Mammary epithelial cell (primary cell): ENCODE data around the gene OTOP2.

ENCODE experiments used
- CTCF ChIP-seq, 2 donors: IDR thresholded peaks in 1 of 2; conservative IDR thresholded peaks in 1 of 2; 2 replicates each; pipeline ENCODE4 v1.5.1; 2011 to 2012; ENCODE audit warnings: inconsistent platforms in 2 of 2, low read length in 2 of 2, mild to moderate bottlenecking in 2 of 2, control low read depth in 1 of 2, low read depth in 1 of 2; ENCODE audit not compliant: insufficient read depth in 1 of 2; ENCODE audit errors: extremely low read depth in 1 of 2
- EZH2 ChIP-seq: IDR thresholded peaks from 2 replicates; pipeline ENCODE4 v1.6.1; 2012; ENCODE audit warnings: low read length, inconsistent platforms, borderline replicate concordance

- TF ChIP-seq CTCF (conservative IDR thresholded peaks at IDR 0.05 in 1 of 2, IDR thresholded peaks at IDR 0.05 in 1 of 2; ENCODE audit: extremely low read depth in 1 of 2, insufficient read depth in 1 of 2, low read depth in 1 of 2, low read length in 2 of 2) (no peak), EZH2 (peak; percentile 34)
These were observed 47.7 kb downstream of the OTOP2 start for GRCh38 chr17:74971842-74972106.
